Measurements from ENCODE around the gene HEATR1.

Gene HEATR1, protein sequence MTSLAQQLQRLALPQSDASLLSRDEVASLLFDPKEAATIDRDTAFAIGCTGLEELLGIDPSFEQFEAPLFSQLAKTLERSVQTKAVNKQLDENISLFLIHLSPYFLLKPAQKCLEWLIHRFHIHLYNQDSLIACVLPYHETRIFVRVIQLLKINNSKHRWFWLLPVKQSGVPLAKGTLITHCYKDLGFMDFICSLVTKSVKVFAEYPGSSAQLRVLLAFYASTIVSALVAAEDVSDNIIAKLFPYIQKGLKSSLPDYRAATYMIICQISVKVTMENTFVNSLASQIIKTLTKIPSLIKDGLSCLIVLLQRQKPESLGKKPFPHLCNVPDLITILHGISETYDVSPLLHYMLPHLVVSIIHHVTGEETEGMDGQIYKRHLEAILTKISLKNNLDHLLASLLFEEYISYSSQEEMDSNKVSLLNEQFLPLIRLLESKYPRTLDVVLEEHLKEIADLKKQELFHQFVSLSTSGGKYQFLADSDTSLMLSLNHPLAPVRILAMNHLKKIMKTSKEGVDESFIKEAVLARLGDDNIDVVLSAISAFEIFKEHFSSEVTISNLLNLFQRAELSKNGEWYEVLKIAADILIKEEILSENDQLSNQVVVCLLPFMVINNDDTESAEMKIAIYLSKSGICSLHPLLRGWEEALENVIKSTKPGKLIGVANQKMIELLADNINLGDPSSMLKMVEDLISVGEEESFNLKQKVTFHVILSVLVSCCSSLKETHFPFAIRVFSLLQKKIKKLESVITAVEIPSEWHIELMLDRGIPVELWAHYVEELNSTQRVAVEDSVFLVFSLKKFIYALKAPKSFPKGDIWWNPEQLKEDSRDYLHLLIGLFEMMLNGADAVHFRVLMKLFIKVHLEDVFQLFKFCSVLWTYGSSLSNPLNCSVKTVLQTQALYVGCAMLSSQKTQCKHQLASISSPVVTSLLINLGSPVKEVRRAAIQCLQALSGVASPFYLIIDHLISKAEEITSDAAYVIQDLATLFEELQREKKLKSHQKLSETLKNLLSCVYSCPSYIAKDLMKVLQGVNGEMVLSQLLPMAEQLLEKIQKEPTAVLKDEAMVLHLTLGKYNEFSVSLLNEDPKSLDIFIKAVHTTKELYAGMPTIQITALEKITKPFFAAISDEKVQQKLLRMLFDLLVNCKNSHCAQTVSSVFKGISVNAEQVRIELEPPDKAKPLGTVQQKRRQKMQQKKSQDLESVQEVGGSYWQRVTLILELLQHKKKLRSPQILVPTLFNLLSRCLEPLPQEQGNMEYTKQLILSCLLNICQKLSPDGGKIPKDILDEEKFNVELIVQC (N-terminal part only)

DNA sequence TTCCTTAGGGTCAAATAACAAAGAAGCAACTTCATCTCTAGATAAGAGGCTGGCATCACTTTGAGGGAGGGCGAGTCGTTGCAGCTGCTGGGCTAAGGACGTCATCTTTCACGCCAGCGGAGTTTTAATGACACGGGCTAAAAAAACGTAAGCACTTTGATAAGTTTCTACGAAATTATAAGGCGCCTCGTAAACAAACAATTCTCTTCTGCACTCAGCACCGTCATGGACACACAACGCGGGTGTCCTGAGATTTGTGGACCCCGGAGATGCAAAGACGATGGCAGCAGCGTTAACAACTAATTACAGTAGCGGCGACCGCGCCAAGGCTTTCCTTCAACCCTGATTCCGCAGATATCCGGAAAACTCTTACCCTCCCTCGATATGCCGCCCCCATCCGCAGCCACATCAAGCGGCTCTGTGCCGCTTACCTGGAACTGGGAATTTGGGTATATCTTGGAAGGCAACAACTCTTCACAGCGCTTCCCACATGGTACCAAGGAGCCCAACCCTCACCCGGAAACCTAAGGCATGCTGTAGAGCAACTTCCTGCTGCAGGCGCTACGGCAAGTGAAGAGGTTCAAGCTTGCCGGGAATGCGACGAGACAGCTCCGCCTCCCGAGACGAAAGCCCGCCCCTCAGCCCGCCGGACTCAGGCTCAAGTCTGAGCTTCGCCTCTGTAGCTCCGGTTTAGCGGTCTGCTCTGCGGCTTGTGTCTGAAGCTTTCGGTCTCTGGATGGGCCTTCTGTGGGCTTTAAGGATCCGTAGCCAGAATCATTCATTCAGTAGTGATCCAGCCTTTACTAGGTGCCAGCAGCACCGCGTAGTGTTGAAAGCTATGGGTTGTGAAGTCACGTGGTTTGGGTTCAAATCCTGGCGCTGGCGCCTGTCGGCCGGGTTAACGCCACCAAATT lies at the start of gene HEATR1:
HEATR1 (minus strand) TSS at position 526 of the 914 bp plus-strand sequence; CDS start at position 105, 421 bp downstream.
- H3K4me3 ChIP-seq (ENCODE audit: low read depth in 1 of 2, low read length in 2 of 2): peak within 1 kb of the TSS; percentile 81 to 100
- H3K4me1 ChIP-seq (ENCODE audit: control insufficient read depth in 1 of 2, insufficient read depth in 2 of 2, low read length in 2 of 2): peaks cover 0 to 17% of the 10 kb centered on the region in 2 donors
- peaks cover 8 to 11% of the 10 kb centered on the region in 2 donors for H3K36me3 ChIP-seq (ENCODE audit: control insufficient read depth in 1 of 2, insufficient read depth in 2 of 2, low read length in 2 of 2)
- no peaks in the 10 kb centered on the region for H3K27me3 ChIP-seq (ENCODE audit: low read depth, low read length)
- H3K27ac ChIP-seq (ENCODE audit: low read length): peak within 1 kb of the TSS; percentile 95
- H3K9me3 ChIP-seq (ENCODE audit: control insufficient read depth in 1 of 2, low read length in 2 of 2): no peaks in the 10 kb centered on the region

DNA sequence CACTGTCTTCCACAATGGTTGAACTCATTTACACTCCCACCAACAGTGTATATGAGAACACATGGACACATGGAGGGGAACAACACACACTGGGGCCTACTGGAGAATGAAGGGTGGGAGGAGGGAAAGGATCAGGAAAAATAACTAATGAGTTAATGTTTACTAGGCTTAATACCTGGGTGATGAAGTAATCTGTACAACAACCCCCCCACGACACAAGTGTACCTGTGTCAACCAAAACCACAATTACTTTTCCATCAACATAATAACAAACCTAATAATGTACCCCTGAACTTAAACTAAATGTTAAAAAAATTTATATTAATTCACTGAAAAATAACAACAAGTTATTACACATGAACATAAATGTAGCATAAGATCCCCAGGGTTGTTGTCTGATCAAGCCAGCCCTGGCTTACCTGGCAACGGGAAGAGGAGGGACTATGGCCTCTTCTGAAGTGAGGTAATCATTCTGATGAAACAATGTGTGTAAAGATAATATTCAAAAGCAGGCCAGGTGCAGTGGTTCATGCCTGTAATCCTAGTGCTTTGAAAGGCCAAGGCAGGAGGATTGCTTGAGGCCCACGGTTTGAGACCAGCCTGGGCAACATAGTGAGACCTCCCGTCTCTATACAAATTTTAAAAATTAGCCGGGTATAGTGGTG lies 40.8 kb upstream of the HEATR1 start:
- H3K9me3 ChIP-seq (ENCODE audit: control insufficient read depth in 1 of 2, low read length in 2 of 2): no peaks in the 10 kb centered on the region
- no peaks in the 10 kb centered on the region for H3K36me3 ChIP-seq (ENCODE audit: control insufficient read depth in 1 of 2, insufficient read depth in 2 of 2, low read length in 2 of 2)
- no peaks in the 10 kb centered on the region for H3K4me1 ChIP-seq (ENCODE audit: control insufficient read depth in 1 of 2, insufficient read depth in 2 of 2, low read length in 2 of 2)
- H3K4me3 ChIP-seq (ENCODE audit: low read depth in 1 of 2, low read length in 2 of 2): no peak overlapping the region
- no peak overlapping the region for H3K27ac ChIP-seq (ENCODE audit: low read length)
- H3K27me3 ChIP-seq (ENCODE audit: low read depth, low read length): no peaks in the 10 kb centered on the region

DNA sequence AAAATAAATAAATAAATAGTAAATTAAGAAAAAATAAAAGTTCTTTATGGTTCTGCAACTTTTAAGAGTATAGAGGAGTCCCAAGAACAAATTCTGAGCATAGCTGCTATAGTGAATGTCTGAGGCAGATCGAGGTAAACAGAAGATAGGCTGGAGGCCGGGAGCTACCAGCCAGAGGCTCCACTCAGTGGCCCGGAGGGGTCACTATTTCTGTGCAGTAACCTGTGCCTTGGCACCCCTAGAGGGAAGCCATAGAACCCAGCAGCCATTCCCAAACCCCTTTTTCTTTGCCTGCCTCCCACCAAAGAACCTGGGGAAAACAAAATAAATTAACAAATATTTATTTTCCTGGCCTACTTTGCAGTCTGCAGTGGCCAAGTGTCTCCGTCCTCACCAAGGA lies 38.4 kb upstream of the HEATR1 start:
- Histone ChIP-seq H3K27ac (ENCODE audit: low read length) (no peak overlapping the region), H3K36me3 (ENCODE audit: control insufficient read depth in 1 of 2, insufficient read depth in 2 of 2, low read length in 2 of 2) (no peaks in the 10 kb centered on the region), H3K4me3 (ENCODE audit: low read depth in 1 of 2, low read length in 2 of 2) (no peak overlapping the region), H3K27me3 (ENCODE audit: low read depth, low read length) (no peaks in the 10 kb centered on the region), H3K9me3 (ENCODE audit: control insufficient read depth in 1 of 2, low read length in 2 of 2) (no peaks in the 10 kb centered on the region), H3K4me1 (ENCODE audit: control insufficient read depth in 1 of 2, insufficient read depth in 2 of 2, low read length in 2 of 2) (no peaks in the 10 kb centered on the region)

DNA sequence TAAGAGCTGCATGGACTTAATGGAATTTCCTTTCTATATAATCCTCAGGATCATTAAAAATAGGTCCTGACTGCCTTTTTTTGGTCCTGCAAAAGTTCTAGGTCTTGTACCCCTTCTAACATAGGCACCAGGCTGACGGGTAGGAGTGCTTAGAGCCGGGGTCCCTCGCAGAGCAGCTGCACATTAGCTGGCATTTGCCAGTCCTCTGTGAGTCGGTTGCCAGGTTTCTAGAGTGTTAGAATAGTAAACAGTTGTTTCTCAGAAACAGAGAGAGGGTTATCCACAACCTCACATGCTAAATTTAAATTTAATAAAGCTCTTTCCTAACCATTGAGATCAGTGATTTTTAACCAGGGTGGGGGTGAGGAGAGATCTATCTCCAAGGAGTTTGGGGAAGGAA lies 35.4 kb upstream of the HEATR1 start:
- Histone ChIP-seq H3K36me3 (ENCODE audit: control insufficient read depth in 1 of 2, insufficient read depth in 2 of 2, low read length in 2 of 2) (no peaks in the 10 kb centered on the region), H3K9me3 (ENCODE audit: control insufficient read depth in 1 of 2, low read length in 2 of 2) (no peaks in the 10 kb centered on the region), H3K4me1 (ENCODE audit: control insufficient read depth in 1 of 2, insufficient read depth in 2 of 2, low read length in 2 of 2) (no peaks in the 10 kb centered on the region), H3K27ac (ENCODE audit: low read length) (no peak overlapping the region), H3K4me3 (ENCODE audit: low read depth in 1 of 2, low read length in 2 of 2) (no peak overlapping the region), H3K27me3 (ENCODE audit: low read depth, low read length) (no peaks in the 10 kb centered on the region)

DNA sequence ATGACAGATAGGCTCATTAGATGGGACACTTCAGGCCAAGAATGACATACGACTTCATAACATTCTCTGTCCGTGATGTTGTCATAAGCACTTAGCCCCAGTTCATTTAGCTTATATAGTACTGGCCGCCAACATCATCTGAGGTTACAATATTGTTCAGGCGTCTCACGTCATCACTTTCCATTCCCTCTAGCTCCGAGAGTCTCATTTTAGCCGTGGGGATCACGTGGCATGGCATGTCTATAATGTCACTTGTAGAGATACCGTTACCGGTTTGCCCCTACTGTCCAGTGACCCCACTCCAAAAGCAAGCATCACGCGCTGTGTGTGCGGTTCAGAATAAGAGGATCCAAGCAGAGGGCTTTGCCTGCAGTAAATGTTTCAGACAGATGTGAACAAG lies 34.6 kb upstream of the HEATR1 start:
- Histone ChIP-seq H3K36me3 (ENCODE audit: control insufficient read depth in 1 of 2, insufficient read depth in 2 of 2, low read length in 2 of 2) (no peaks in the 10 kb centered on the region), H3K4me3 (ENCODE audit: low read depth in 1 of 2, low read length in 2 of 2) (no peak overlapping the region), H3K27ac (ENCODE audit: low read length) (no peak overlapping the region), H3K9me3 (ENCODE audit: control insufficient read depth in 1 of 2, low read length in 2 of 2) (no peaks in the 10 kb centered on the region), H3K27me3 (ENCODE audit: low read depth, low read length) (no peaks in the 10 kb centered on the region), H3K4me1 (ENCODE audit: control insufficient read depth in 1 of 2, insufficient read depth in 2 of 2, low read length in 2 of 2) (no peaks in the 10 kb centered on the region)

DNA sequence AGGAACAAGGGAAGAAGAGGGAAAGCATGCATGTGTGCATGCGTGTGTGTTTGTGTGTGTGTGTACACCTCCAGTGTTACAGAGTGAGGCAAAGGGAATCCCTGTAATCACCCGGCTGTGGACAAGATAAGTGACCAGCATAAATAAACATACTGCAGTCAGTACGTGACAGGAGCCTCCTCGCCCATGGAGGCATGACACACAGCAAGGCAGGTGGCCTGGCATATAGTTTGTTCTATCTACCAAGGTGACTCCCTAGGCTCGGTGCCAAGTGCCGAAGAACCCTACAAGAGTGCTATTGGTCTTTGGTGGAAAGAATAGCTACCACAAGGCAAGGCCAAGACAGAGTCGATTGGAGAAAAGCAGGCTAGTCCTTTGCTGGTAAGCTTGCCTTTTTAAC lies 31.7 kb upstream of the HEATR1 start:
- Histone ChIP-seq H3K9me3 (ENCODE audit: control insufficient read depth in 1 of 2, low read length in 2 of 2) (no peaks in the 10 kb centered on the region), H3K4me3 (ENCODE audit: low read depth in 1 of 2, low read length in 2 of 2) (no peak overlapping the region), H3K36me3 (ENCODE audit: control insufficient read depth in 1 of 2, insufficient read depth in 2 of 2, low read length in 2 of 2) (no peaks in the 10 kb centered on the region), H3K4me1 (ENCODE audit: control insufficient read depth in 1 of 2, insufficient read depth in 2 of 2, low read length in 2 of 2) (no peaks in the 10 kb centered on the region), H3K27me3 (ENCODE audit: low read depth, low read length) (no peaks in the 10 kb centered on the region), H3K27ac (ENCODE audit: low read length) (no peak overlapping the region)

DNA sequence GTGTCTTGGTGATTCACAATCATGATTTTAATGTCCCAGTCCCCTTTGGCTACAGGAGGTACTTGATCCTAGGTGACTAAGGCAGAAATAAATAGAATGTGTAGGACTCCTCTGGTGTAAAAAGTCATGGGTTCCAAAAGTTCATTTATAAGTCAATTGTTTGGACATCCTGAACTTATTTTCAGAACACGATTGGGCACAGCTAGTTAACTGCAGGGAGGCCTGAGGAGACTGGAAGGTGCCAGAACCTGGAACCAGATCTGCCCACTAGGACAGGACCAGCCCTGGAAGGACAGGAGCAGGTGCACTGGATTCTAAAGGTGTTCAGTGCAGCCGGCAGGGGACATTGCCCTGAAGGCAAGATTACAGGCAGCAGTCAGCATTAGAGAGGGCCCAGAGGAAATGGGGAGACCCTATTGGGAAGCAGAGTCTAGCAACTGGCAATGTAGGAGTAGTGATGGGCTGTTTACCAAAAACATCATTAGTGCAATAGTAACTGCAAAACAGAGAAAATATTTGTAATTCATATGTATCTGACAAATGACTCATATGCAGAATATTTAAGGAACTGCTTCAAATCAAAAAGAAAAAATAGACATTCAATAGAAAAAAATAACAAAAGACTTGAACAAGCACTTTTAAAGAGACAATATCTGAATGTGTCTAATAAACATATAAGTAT lies 23.6 kb upstream of the HEATR1 start:
- Histone ChIP-seq H3K9me3 (ENCODE audit: control insufficient read depth in 1 of 2, low read length in 2 of 2) (peaks cover 1 to 4% of the 10 kb centered on the region in 2 donors), H3K4me1 (ENCODE audit: control insufficient read depth in 1 of 2, insufficient read depth in 2 of 2, low read length in 2 of 2) (no peaks in the 10 kb centered on the region), H3K27me3 (ENCODE audit: low read depth, low read length) (no peaks in the 10 kb centered on the region), H3K4me3 (ENCODE audit: low read depth in 1 of 2, low read length in 2 of 2) (no peak overlapping the region), H3K27ac (ENCODE audit: low read length) (no peak overlapping the region), H3K36me3 (ENCODE audit: control insufficient read depth in 1 of 2, insufficient read depth in 2 of 2, low read length in 2 of 2) (no peaks in the 10 kb centered on the region)

DNA sequence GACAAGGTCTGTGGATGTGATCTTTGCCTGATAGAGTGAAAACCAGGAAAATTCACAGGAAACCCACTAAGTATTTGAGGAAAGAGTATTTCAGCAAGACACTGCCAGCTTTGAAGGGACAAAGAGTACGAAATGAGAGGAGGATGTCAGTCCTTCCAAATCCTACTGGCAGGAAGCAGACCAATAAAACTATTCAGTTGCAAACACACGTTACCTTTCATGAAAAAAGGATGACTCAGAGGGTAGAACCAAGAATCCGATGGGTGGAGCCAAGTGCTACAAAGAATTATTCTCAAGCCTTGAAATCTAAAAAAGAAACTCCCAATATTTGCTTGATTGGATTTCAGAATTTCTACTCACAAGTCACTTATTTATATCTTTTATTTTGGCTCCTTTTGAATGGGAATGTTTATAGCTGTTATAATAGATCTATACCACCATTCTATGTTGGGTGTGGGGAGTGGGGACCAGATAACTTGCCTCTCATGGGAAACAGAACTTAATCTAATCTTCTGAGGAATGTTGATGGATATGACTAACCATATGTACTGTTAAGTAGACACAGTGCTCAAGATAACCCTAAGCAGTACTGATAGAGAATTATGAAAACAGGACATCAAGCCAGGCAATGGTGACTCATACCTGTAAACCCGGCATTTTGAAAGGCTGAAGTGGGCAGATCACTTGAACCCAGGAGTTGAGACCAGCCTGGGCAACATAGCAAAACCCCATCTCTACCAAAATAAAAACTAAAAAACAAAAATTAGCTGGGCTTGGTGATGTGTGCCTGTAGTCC lies 19.3 kb upstream of the HEATR1 start:
- Histone ChIP-seq H3K27ac (ENCODE audit: low read length) (no peak overlapping the region), H3K4me3 (ENCODE audit: low read depth in 1 of 2, low read length in 2 of 2) (no peak overlapping the region), H3K27me3 (ENCODE audit: low read depth, low read length) (peaks cover 5% of the 10 kb centered on the region), H3K9me3 (ENCODE audit: control insufficient read depth in 1 of 2, low read length in 2 of 2) (peaks cover 10 to 14% of the 10 kb centered on the region in 2 donors), H3K4me1 (ENCODE audit: control insufficient read depth in 1 of 2, insufficient read depth in 2 of 2, low read length in 2 of 2) (no peaks in the 10 kb centered on the region), H3K36me3 (ENCODE audit: control insufficient read depth in 1 of 2, insufficient read depth in 2 of 2, low read length in 2 of 2) (no peaks in the 10 kb centered on the region)

DNA sequence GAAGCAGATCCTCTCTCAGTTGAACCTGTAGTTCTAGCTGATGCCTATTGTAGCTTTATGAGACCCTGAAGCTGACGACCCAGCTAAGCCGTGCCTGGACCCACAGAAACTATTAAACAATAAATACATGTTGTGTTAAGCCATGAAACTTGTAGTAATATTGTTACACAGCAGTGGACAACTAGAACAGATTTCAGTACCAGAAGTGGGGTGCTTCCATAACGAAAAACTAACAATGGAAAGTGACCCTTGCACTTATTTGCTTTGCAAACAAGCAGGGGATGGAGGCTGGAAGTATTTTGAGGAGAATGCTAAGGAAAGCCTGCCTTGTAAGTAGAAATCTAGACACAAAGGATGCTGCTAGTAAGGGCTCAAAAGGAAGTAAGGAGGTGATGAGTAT lies 18.1 kb upstream of the HEATR1 start:
- no peaks in the 10 kb centered on the region for H3K4me1 ChIP-seq (ENCODE audit: control insufficient read depth in 1 of 2, insufficient read depth in 2 of 2, low read length in 2 of 2)
- H3K9me3 ChIP-seq (ENCODE audit: control insufficient read depth in 1 of 2, low read length in 2 of 2): peaks cover 10 to 14% of the 10 kb centered on the region in 2 donors
- no peaks in the 10 kb centered on the region for H3K36me3 ChIP-seq (ENCODE audit: control insufficient read depth in 1 of 2, insufficient read depth in 2 of 2, low read length in 2 of 2)
- no peak overlapping the region for H3K4me3 ChIP-seq (ENCODE audit: low read depth in 1 of 2, low read length in 2 of 2)
- H3K27me3 ChIP-seq (ENCODE audit: low read depth, low read length): peaks cover 5% of the 10 kb centered on the region
- no peak overlapping the region for H3K27ac ChIP-seq (ENCODE audit: low read length)

Measured in muscle layer of duodenum (tissue), 2 donors.